Gastroesophageal sphincter (tissue), 3 donors: ENCODE results near the gene RPS6KL1.

Source experiments
- EP300 ChIP-seq: sonication (generic); formaldehyde crosslinking; IDR thresholded peaks from one replicate; pipeline ENCODE4 v1.6.1; 2017; ENCODE audit warnings: antibody characterized with exemption, mild to moderate bottlenecking
- TF ChIP-seq, protein P1 (sequence below), 4 experiments: fragments of 200-600 bp in 2 of 4; fragments of 450-650 bp in 2 of 4; sonication (generic) in 1 of 4; IDR thresholded peaks; one replicate each; pipeline ENCODE4 v1.5.1; 2017 to 2019; ENCODE audit warnings: antibody characterized with exemption in 4 of 4, mild to moderate bottlenecking in 2 of 4, moderate library complexity in 2 of 4

DNA sequence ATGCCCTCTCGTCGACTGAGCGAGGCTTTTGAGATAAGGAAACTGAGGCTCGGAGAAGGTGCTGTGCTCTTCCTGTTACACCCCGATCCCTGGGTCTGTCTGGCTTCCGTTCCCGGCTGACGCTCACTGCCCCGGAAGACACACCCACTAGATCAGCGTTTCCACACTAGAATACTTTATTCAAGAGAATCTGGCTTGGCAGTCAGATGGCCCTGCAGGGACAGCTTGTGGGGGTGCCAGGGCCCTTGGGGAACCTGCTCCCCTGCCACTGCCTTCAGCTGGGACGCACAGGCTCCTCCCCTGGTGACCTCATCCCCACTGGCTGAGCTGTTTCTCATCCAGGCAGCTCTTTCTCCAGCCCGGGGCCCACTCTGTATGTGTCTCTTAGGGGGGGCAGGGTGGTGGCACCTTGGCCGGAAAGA is 18.6 kb upstream of the RPS6KL1 start:
- TF ChIP-seq, protein P1, sequence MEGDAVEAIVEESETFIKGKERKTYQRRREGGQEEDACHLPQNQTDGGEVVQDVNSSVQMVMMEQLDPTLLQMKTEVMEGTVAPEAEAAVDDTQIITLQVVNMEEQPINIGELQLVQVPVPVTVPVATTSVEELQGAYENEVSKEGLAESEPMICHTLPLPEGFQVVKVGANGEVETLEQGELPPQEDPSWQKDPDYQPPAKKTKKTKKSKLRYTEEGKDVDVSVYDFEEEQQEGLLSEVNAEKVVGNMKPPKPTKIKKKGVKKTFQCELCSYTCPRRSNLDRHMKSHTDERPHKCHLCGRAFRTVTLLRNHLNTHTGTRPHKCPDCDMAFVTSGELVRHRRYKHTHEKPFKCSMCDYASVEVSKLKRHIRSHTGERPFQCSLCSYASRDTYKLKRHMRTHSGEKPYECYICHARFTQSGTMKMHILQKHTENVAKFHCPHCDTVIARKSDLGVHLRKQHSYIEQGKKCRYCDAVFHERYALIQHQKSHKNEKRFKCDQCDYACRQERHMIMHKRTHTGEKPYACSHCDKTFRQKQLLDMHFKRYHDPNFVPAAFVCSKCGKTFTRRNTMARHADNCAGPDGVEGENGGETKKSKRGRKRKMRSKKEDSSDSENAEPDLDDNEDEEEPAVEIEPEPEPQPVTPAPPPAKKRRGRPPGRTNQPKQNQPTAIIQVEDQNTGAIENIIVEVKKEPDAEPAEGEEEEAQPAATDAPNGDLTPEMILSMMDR (IDR thresholded peaks at IDR 0.05): no peak
- no peak for TF ChIP-seq EP300
